Left lung (tissue), 10 donors: ENCODE data around the gene ARHGAP19. TPM values are rescaled to one million over a fixed set of nuclear protein-coding genes. Genes with fewer than 3 reads are reported as not detected.
A peak's percentile ranks its signal among the peaks of the same experiment; 100 is the strongest.

Experiments used
- ATAC-seq: fragments of 200-7000 bp; cut with Tn5 transposase; one replicate; pipeline ENCODE4 v1.9.1; 2020; ENCODE audit warnings: moderate library complexity
- DNase-seq, 4 donors: peaks; one replicate each; pipeline ENCODE4 v3.0.0-alpha.2; 2013 to 2020
- H3K27ac ChIP-seq, 2 donors: fragments of 200-600 bp; sonication (generic) in 1 of 2; one replicate each; pipeline versions ENCODE4 v1.5.0 to v1.8.0; 2020 to 2021
- H3K27me3 ChIP-seq, 2 donors: fragments of 200-600 bp; sonication (generic) in 1 of 2; one replicate each; pipeline versions ENCODE4 v1.5.0 to v1.8.0; 2020 to 2021
- H3K36me3 ChIP-seq, 2 donors: fragments of 200-600 bp; sonication (generic) in 1 of 2; one replicate each; pipeline versions ENCODE4 v1.5.0 to v1.8.0; 2020 to 2021
- H3K4me1 ChIP-seq, 2 donors: fragments of 200-600 bp; one replicate each; pipeline ENCODE4 v1.8.0; 2021
- H3K4me3 ChIP-seq, 2 donors: fragments of 200-600 bp; sonication (generic) in 1 of 2; one replicate each; pipeline versions ENCODE4 v1.5.0 to v1.8.0; 2020 to 2021; ENCODE audit warnings: mild to moderate bottlenecking in 1 of 2
- H3K9me3 ChIP-seq, 2 donors: fragments of 200-600 bp; sonication (generic) in 1 of 2; one replicate each; pipeline versions ENCODE4 v1.5.0 to v1.8.0; 2020 to 2021
- CTCF ChIP-seq, 2 donors: fragments of 200-600 bp; sonication (generic) in 1 of 2; IDR thresholded peaks; one replicate each; pipeline versions ENCODE4 v1.5.0 to v1.8.0; 2021; ENCODE audit warnings: antibody characterized with exemption in 2 of 2
- intact Hi-C, 2 donors: fragments of 100-400 bp; cut with DNase I; formaldehyde crosslinking; loops; one replicate each; pipeline versions ENCODE4 v1.11.2 to v1.14.2; 2022
- polyA plus RNA-seq, 6 donors: library from polyadenylated mRNA; unstranded; fragments of 120-200 nt; gene quantifications; one replicate each; pipeline ENCODE4 v1.2.1, GENCODE V29; 2013; ENCODE audit not compliant: insufficient read length in 6 of 6
- total RNA-seq, 2 donors: library from RNA; stranded (reverse); fragmentation: NEBNext Ultra II Directional; extraction: Animal tissue kit (Norgen Biotek cat#: 25700); gene quantifications; one replicate each; pipeline ENCODE4 v1.2.1, GENCODE V29; 2021
- donor health status: DM: no; HTN: yes; CAD: no.
- donor health status: DM: no; HTN: no; CAD: no.

Gene ARHGAP19
- total and polyA plus RNA-seq, 8 donors, result 9.8 to 30.7 (median 25.9) TPM

- DNase-seq (no peak), ATAC-seq (no peak)
- intact Hi-C loops, result no loop called here
- Histone ChIP-seq H3K4me3 (no peak overlapping the region), H3K36me3 (no peaks in the 10 kb centered on the region), H3K27me3 (peaks cover 19 to 76% of the 10 kb centered on the region in 2 donors), H3K27ac (no peak overlapping the region), H3K9me3 (no peaks in the 10 kb centered on the region), H3K4me1 (peaks cover 0 to 10% of the 10 kb centered on the region in 2 donors)
- TF ChIP-seq CTCF (IDR thresholded peaks at IDR 0.05), result no peak
These were observed 104.2 kb downstream of the ARHGAP19 start for GRCh38 chr10:97188261-97188711.

DNA sequence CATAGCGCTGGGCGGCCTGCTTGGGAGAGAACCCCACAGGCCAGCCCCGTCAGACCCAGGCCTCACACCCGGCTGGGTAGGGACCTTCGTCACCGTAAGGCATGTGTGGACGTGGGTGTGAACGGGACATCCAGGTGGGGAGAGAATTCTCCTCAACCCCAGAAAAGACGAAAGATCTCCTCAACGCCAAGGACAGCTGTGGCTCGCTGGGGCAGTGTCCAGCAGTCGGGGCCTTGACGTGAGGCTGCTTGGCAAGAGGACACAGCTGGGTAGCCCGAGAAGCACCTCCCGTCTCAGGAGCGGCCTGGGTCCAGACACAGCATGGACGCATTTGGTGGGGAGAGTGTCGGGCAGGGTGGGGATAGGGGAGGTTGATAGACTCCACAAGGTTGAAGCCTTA lies 105.5 kb downstream of the ARHGAP19 start:
- Histone ChIP-seq H3K4me3 (no peak overlapping the region), H3K27me3 (peaks cover 19 to 71% of the 10 kb centered on the region in 2 donors), H3K9me3 (no peaks in the 10 kb centered on the region), H3K27ac (no peak overlapping the region), H3K4me1 (peaks cover 0 to 10% of the 10 kb centered on the region in 2 donors), H3K36me3 (no peaks in the 10 kb centered on the region)
- no peak for TF ChIP-seq CTCF (IDR thresholded peaks at IDR 0.05)
- ATAC-seq (no peak), DNase-seq (no peak)
- intact Hi-C loops, result no loop called here

DNA sequence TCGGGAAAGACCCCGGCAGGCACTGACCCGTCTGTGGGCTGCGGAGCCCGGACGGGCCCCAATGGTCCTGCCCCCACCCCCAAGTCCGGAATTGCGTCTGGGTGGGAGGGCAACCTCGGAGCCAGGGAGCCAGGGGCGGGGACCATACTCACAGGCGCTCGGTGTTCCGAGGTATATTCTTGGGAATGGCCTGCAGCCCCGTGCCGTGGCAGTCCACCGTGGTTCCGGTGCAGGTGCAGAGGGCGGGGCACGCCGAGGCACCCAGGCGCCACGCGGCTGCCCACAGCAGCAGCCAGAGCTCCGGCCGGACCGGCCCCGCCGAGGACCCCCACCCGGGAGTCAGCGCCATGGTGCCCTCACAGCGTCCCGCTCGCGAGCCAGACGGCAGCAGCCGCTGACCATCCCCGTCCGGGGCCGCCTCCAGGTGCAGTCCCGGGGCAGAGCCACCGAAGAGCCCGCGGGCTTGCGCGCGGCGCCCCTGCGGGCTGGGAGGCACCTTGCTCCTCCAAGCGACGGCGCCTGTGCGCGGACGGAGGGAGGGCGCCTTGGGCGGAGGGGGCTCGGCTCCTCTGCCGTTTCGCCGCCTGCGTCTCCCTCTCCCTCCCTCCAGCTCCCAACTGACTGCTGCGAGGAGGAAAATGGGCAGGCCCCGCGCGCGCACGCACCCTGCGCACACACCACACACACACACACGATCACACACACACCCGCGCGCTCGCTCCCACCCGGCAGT lies 106.9 kb downstream of the ARHGAP19 start, which contains the start of gene SLIT1:
TSS of gene SLIT1 (minus strand) at position 634 of the 733 bp plus-strand sequence. CDS start at position 349, 285 bp downstream.
- intact Hi-C loops, result no loop called here
- no peaks in the 10 kb centered on the region for H3K36me3 ChIP-seq

DNA sequence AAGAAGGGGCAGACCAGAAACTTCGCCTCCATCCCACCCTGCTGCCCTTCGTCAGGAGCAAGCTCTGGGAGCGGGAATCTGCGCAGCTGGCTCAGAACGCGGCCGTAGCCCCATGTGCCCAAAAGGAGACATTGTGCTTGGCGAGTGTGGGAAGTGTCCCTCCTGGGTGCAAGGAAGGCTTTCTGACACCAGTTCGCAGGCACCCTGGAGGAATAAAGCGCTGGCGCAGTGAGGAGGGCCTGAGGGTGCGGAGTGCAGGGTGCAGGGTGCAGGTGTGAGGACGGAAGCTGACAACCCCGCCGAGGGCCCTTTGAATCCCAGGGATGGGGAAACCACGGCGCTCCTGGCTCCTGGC lies 107.5 kb downstream of the ARHGAP19 start:
- Histone ChIP-seq H3K9me3 (no peaks in the 10 kb centered on the region), H3K36me3 (no peaks in the 10 kb centered on the region), H3K27me3 (peaks cover 19 to 74% of the 10 kb centered on the region in 2 donors), H3K4me1 (peaks cover 0 to 10% of the 10 kb centered on the region in 2 donors), H3K4me3 (no peak overlapping the region), H3K27ac (no peak overlapping the region)
- no peak for TF ChIP-seq CTCF (IDR thresholded peaks at IDR 0.05)
- DNase-seq, result no peak
- ATAC-seq, result no peak
- intact Hi-C loops, result no loop called here

More for the DNA sequence above, 106.9 kb downstream of the ARHGAP19 start, which contains the start of gene SLIT1:
- no peak for ATAC-seq
- Histone ChIP-seq H3K4me1 (peaks cover 0 to 10% of the 10 kb centered on the region in 2 donors), H3K27me3 (peaks cover 19 to 69% of the 10 kb centered on the region in 2 donors), H3K9me3 (no peaks in the 10 kb centered on the region), H3K27ac (no peak within 1 kb of the TSS), H3K4me3 (no peak within 1 kb of the TSS)
- DNase-seq, result peak in 2 of 4 donors; percentile 45 to 73
- TF ChIP-seq CTCF (IDR thresholded peaks at IDR 0.05), result no peak

GRCh38 chr10:97183314-97183713 lies 109.1 kb downstream of the ARHGAP19 start:
- TF ChIP-seq CTCF (IDR thresholded peaks at IDR 0.05), result no peak
- Histone ChIP-seq H3K27ac (no peak overlapping the region), H3K27me3 (peaks cover 27 to 79% of the 10 kb centered on the region in 2 donors), H3K36me3 (no peaks in the 10 kb centered on the region), H3K4me3 (no peak overlapping the region), H3K9me3 (no peaks in the 10 kb centered on the region), H3K4me1 (peaks cover 0 to 10% of the 10 kb centered on the region in 2 donors)
- intact Hi-C loops, result no loop called here
- ATAC-seq (no peak), DNase-seq (no peak)
